Spleen (tissue), 11 donors: ENCODE data around the gene TMEM174. TPM values are rescaled to one million over a fixed set of nuclear protein-coding genes. Genes with fewer than 3 reads are reported as not detected.

ENCODE experiments used
- DNase-seq: peaks from one replicate; pipeline ENCODE4 v3.0.0-alpha.2; 2020
- H3K27ac ChIP-seq, 8 donors: fragments of 200-600 bp; sonication (generic) in 7 of 8; 1 replicate in 4 of 8; 2 replicates in 4 of 8; pipeline versions ENCODE4 v1.5.0 to v1.8.0; 2016 to 2021; ENCODE audit warnings: inconsistent platforms in 4 of 8, mild to moderate bottlenecking in 4 of 8, moderate library complexity in 1 of 8
- H3K27me3 ChIP-seq, 7 donors: fragments of 200-600 bp; sonication (generic) in 6 of 7; replicated peaks in 1 of 7; 1 replicate in 4 of 7; 2 replicates in 3 of 7; pipeline versions ENCODE4 v1.5.0 to v1.8.0; 2016 to 2021; ENCODE audit warnings: inconsistent platforms in 3 of 7, mild to moderate bottlenecking in 1 of 7
- H3K36me3 ChIP-seq, 6 donors: fragments of 200-600 bp; sonication (generic) in 5 of 6; 1 replicate in 4 of 6; 2 replicates in 2 of 6; pipeline versions ENCODE4 v1.5.0 to v1.8.0; 2016 to 2021; ENCODE audit warnings: inconsistent platforms in 2 of 6
- H3K4me1 ChIP-seq, 6 donors: fragments of 200-600 bp; sonication (generic) in 5 of 6; 1 replicate in 3 of 6; 2 replicates in 3 of 6; pipeline versions ENCODE4 v1.5.0 to v1.8.0; 2016 to 2021; ENCODE audit warnings: inconsistent platforms in 3 of 6
- H3K4me3 ChIP-seq, 8 donors: fragments of 200-600 bp; sonication (generic) in 7 of 8; 1 replicate in 4 of 8; 2 replicates in 4 of 8; pipeline versions ENCODE4 v1.5.0 to v1.8.0; 2016 to 2021; ENCODE audit warnings: inconsistent platforms in 4 of 8, mild to moderate bottlenecking in 4 of 8, moderate library complexity in 2 of 8
- H3K9me3 ChIP-seq, 8 donors: fragments of 200-600 bp; sonication (generic) in 7 of 8; 1 replicate in 4 of 8; 2 replicates in 4 of 8; pipeline versions ENCODE4 v1.5.0 to v1.8.0; 2016 to 2021; ENCODE audit warnings: inconsistent platforms in 4 of 8
- POLR2A ChIP-seq, 3 donors: fragments of 450-650 bp; IDR thresholded peaks; one replicate each; pipeline ENCODE4 v1.5.1; 2017; ENCODE audit warnings: antibody characterized with exemption in 3 of 3, mild to moderate bottlenecking in 1 of 3
- POLR2AphosphoS5 ChIP-seq, 3 donors: sonication (generic); formaldehyde crosslinking; IDR thresholded peaks; one replicate each; pipeline ENCODE4 v1.5.1; 2017; ENCODE audit warnings: antibody characterized with exemption in 3 of 3
- WGBS, 5 donors: extraction: QIAGEN DNeasy Blood & Tissue Kit in 3 of 5; methylation state at CpG; one replicate each; pipeline versions ENCODE4 v1.1.5 to v1.1.7; 2013 to 2018; 5-methylcytosine and 5-hydroxymethylcytosine counted together
- intact Hi-C: fragments of 100-400 bp; cut with DNase I; formaldehyde crosslinking; loops from one replicate; pipeline ENCODE4 v1.15.0; 2023; ENCODE audit warnings: low total_unique reads
- polyA plus RNA-seq, 3 donors: library from polyadenylated mRNA; stranded (reverse); fragments of 200-250 nt; gene quantifications; one replicate each; pipeline ENCODE4 v1.2.1, GENCODE V29; 2013
- total RNA-seq, 7 donors: library from RNA; depleted of rRNA in 3 of 7; stranded (reverse); fragments of >200 nt in 3 of 7; fragmentation: NEBNext Ultra II Directional in 4 of 7; extraction: Animal tissue kit (Norgen Biotek cat#: 25700) in 4 of 7; gene quantifications; one replicate each; pipeline versions ENCODE4 v1.1.0 to v1.2.1, GENCODE V29; 2016 to 2021
- TF ChIP-seq, protein P1 (sequence below), 11 experiments: fragments of 200-600 bp in 7 of 11; fragments of 450-650 bp in 4 of 11; sonication (generic) in 4 of 11; IDR thresholded peaks in 8 of 11; conservative IDR thresholded peaks in 3 of 11; 1 replicate in 7 of 11; 2 replicates in 4 of 11; pipeline versions ENCODE4 v1.4.0 to v1.8.0; 2016 to 2021; ENCODE audit warnings: antibody characterized with exemption in 11 of 11, inconsistent platforms in 4 of 11, mild to moderate bottlenecking in 1 of 11
- donor health status: healthy with polysubstance abuse.
- donor health status: DM: no; HTN: no; CAD: no; lungs with moderate emphysema.
- donor health status: DM: no; HTN: no; CAD: no.
- donor health status: Bipolar disorder and iron deficiency.
- donor health status: healthy.
- donor health status: DM: no; HTN: no; CAD: no.
- donor health status: DM: yes; HTN: yes; CAD: no.

Gene TMEM174
- total and polyA plus RNA-seq, 10 donors, result not detected

DNA sequence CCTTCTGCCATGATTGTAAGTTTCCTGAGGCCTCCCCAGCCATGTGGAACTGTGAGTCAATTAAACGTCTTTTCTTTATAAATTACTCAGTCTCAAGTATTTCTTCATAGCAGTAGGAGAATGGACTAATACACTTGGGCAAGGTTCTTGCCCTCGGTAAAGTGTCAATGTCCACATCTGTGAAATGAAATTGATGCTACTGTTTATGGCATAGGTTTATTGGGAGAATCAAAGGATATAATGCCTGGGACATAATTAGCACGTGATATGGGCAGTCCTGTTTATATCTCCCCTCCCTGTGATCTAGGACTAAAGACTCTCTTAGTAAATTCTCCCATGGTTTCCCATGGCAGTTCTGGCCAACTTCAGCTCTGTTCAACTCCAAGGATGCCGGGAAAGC, 19.4 kb downstream of the TMEM174 start:
- Histone ChIP-seq H3K9me3 (no peaks in the 10 kb centered on the region), H3K27ac (no peak overlapping the region), H3K4me1 (no peaks in the 10 kb centered on the region), H3K36me3 (no peaks in the 10 kb centered on the region), H3K27me3 (peaks cover 0 to 73% (median 5%) of the 10 kb centered on the region in 7 donors), H3K4me3 (no peak overlapping the region)
- DNase-seq, result no peak
- WGBS, 5 donors, result 74 to 92% (median 80%) methylated on average over 4 of the region's 4 CpGs
- TF ChIP-seq, protein P1, sequence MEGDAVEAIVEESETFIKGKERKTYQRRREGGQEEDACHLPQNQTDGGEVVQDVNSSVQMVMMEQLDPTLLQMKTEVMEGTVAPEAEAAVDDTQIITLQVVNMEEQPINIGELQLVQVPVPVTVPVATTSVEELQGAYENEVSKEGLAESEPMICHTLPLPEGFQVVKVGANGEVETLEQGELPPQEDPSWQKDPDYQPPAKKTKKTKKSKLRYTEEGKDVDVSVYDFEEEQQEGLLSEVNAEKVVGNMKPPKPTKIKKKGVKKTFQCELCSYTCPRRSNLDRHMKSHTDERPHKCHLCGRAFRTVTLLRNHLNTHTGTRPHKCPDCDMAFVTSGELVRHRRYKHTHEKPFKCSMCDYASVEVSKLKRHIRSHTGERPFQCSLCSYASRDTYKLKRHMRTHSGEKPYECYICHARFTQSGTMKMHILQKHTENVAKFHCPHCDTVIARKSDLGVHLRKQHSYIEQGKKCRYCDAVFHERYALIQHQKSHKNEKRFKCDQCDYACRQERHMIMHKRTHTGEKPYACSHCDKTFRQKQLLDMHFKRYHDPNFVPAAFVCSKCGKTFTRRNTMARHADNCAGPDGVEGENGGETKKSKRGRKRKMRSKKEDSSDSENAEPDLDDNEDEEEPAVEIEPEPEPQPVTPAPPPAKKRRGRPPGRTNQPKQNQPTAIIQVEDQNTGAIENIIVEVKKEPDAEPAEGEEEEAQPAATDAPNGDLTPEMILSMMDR (IDR thresholded peaks at IDR 0.05 in 8 of 11, conservative IDR thresholded peaks at IDR 0.05 in 3 of 11), result no peak
- no peak for TF ChIP-seq POLR2A (IDR thresholded peaks at IDR 0.05)
- no peak for TF ChIP-seq POLR2AphosphoS5 (IDR thresholded peaks at IDR 0.05)
- intact Hi-C loops, result no loop called here

DNA sequence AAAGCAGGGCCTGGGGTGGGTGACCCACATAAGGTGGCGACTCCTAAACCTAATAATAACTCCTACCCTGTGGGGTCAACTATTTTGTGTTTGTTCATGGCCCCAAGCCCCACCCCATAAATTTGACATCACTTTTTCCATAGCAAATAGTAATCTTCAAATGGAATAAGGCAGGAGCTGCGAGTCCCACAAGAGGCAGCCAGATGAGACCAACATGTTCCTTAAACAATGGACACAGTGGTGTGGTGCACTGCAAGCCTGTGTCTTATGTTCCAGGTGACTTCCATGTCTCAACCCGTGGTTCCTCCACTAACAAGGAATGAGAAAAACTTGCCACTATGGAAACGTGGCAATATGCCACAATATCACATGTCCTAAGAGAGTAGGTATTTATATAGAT, 20.6 kb downstream of the TMEM174 start:
- intact Hi-C loops, result no loop called here
- no peak overlapping the region for H3K4me3 ChIP-seq
- no peak for TF ChIP-seq POLR2AphosphoS5 (IDR thresholded peaks at IDR 0.05)
- no peak for TF ChIP-seq POLR2A (IDR thresholded peaks at IDR 0.05)
- TF ChIP-seq, protein P1 (IDR thresholded peaks at IDR 0.05 in 8 of 11, conservative IDR thresholded peaks at IDR 0.05 in 3 of 11), result no peak
- no peak overlapping the region for H3K27ac ChIP-seq
- no peaks in the 10 kb centered on the region for H3K9me3 ChIP-seq
- H3K4me1 ChIP-seq, result no peaks in the 10 kb centered on the region
- peaks cover 0 to 65% (median 5%) of the 10 kb centered on the region in 7 donors for H3K27me3 ChIP-seq
- no peaks in the 10 kb centered on the region for H3K36me3 ChIP-seq
- no peak for DNase-seq
- WGBS, 5 donors, result 70 to 82% (median 73%) methylated on average over 4 of the region's 4 CpGs

DNA sequence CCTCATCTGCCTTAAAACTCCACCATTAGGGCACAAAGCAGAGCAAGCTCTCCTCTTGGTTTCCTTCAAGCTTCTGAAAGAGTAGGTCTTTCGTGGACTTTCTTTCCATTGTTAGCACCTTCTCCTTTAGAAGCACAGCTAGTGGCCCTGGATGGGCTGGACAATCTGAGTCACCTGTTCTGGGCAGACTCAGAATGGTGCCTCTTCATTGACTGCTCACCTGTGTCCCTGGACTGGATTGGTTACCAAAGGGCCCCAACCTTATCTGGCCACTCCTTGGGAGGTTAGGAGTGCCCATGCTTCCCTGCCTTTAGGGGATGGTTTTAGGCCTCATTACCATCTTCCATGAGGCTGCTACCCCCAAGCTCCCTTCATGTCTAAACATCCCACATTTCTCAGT, 23.2 kb downstream of the TMEM174 start:
- intact Hi-C loops, result no loop called here
- Histone ChIP-seq H3K27ac (no peak overlapping the region), H3K9me3 (no peaks in the 10 kb centered on the region), H3K27me3 (peaks cover 0 to 49% (median 5%) of the 10 kb centered on the region in 7 donors), H3K4me3 (no peak overlapping the region), H3K36me3 (no peaks in the 10 kb centered on the region), H3K4me1 (no peaks in the 10 kb centered on the region)
- 64 to 100% (median 93%) methylated on average over 1 of the region's 1 CpG for WGBS, 5 donors
- TF ChIP-seq POLR2A (IDR thresholded peaks at IDR 0.05) (no peak), POLR2AphosphoS5 (IDR thresholded peaks at IDR 0.05) (no peak)
- TF ChIP-seq, protein P1 (IDR thresholded peaks at IDR 0.05 in 8 of 11, conservative IDR thresholded peaks at IDR 0.05 in 3 of 11), result no peak
- no peak for DNase-seq

DNA sequence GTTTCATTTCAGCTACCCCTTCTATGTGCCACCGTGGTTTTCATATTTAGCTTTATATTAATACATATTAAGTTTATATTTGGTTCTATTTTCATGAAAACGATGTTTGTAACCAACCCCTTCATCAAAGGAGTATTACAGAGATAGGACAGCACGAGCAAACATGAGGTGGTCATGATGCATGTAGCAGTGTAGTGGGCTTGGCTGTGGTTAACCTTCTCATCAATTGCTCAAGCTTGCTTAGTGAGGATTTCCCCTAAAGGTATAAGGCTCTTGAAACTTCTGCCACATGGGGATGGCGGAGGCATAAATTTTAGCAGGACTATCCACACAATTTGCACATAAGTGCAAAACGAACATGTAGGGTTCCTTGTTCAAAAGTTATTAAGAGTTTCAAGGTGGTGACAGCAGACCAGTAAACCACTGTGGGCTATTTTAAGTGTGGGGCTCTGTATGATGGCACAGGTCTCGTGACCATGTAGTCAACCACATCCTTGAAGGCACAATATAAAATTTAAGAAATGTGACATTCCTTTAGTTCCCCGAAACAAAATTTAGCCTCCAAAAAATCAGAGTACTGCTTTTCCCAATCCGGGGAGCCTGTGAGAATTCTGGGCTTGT, 24.8 kb downstream of the TMEM174 start:
- TF ChIP-seq POLR2A (IDR thresholded peaks at IDR 0.05) (no peak), POLR2AphosphoS5 (IDR thresholded peaks at IDR 0.05) (no peak)
- TF ChIP-seq, protein P1 (IDR thresholded peaks at IDR 0.05 in 8 of 11, conservative IDR thresholded peaks at IDR 0.05 in 3 of 11), result no peak
- WGBS, 5 donors, result 69 to 77% (median 72%) methylated on average over 8 of the region's 8 CpGs
- Histone ChIP-seq H3K4me1 (peaks cover 0 to 10% (median 6%) of the 10 kb centered on the region in 6 donors), H3K4me3 (no peak overlapping the region), H3K9me3 (no peaks in the 10 kb centered on the region), H3K27me3 (peaks cover 0 to 56% (median 5%) of the 10 kb centered on the region in 7 donors), H3K36me3 (no peaks in the 10 kb centered on the region), H3K27ac (no peak overlapping the region)
- DNase-seq, result no peak
- intact Hi-C loops, result no loop called here
